NCI-H1436 treated with DMSO at 0.1 percent for 48 hours (cell line): ENCODE data around the gene POC1A.

ENCODE experiments used
- DNase-seq: peaks from one replicate; lab custom pipeline; 2025; lab: John Stamatoyannopoulos, UW

POC1A gene

DNA sequence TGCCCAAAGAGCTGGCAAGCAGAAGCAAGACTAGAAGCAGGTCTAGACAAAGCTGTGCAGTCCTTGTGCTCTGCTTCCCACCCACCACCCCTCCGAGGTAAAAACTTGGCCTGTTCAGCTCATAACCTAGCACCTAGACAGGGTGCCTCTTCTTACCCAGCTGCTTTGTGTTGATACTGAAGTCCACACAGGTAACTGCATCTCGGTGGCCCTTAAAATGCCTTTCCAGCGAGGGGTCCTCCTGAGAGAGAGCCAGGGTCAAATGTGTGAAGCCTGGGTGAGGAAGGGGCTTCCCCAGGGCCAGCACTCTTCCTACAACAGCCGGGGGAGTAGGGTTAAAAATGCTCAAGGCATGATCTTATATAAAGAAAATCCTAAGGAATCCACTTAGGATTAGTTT, 3.4 kb downstream of the POC1A start:
- DNase-seq, result no peak

DNA sequence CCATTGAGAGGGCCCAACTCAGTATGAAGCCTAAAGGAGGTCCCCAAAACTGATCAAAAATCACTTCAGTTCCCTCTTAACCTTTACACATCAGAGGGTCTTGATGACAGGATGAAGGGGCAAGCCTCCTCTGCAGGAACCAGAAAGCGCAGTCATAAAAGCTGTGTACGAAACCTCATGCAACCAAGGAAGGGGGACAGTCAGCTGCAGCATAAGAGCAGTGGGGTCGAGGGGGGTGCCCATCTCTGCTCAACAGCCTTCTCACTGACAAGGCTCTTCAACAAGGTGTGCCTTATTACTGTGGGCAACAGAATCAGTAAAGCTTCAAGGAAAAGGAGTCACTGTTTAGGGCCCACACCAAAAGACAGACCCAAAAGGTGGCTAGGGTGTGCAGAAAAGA, 3.9 kb downstream of the POC1A start:
- DNase-seq, result no peak

- DNase-seq, result no peak
These were observed 4.5 kb downstream of the POC1A start for GRCh38 chr3:52149726-52150125.

DNA sequence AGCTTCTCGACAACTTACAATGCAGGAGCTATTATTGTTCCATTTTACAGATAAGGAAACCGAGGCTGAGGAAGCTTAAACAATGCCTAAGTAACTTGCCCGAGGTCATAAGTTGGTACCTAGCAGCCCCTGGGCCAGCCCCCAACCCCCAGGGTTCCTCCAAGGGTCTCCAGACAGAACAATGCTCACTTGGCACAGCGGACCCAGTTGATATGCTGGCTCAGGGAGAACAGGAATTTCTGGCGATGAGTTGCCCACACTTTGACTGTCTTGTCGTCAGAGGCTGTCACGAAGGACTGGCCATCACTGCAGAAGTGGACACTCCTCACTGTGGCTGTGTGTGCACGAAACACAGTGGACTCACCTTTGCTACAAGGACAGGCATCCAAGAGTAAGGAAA, 5.2 kb downstream of the POC1A start:
- no peak for DNase-seq

- DNase-seq, result no peak
These were observed 6.4 kb downstream of the POC1A start for GRCh38 chr3:52147804-52148203.

DNA sequence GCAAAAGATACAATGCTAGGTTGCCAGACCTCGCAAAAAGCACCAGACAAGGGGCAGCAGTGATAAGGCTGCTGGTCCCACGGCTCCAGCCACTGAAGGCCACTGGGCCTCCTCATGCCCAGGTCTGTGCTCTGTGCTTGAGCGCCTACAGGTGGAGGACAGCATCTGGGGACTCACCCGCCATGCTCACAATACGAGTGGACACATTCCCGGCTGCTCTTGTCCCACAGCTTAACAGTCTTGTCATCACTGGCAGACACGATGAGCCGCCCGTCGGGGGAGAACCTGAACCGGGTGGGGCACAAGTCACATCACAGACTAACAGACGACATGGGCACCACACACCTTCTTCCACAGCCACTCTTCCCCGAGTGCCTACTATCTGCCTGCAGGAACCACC, 7.4 kb downstream of the POC1A start:
- no peak for DNase-seq

GRCh38 chr3:52146189-52146588, 8.0 kb downstream of the POC1A start:
- DNase-seq, result no peak

GRCh38 chr3:52145736-52146110, 8.5 kb downstream of the POC1A start:
- DNase-seq, result no peak

GRCh38 chr3:52144796-52145735, 9.2 kb downstream of the POC1A start:
- DNase-seq, result no peak

- no peak for DNase-seq
These were observed 10.0 kb downstream of the POC1A start for GRCh38 chr3:52144034-52144795.

GRCh38 chr3:52143616-52144015, 10.6 kb downstream of the POC1A start:
- DNase-seq, result no peak

GRCh38 chr3:52143156-52143555, 11.1 kb downstream of the POC1A start:
- no peak for DNase-seq

DNA sequence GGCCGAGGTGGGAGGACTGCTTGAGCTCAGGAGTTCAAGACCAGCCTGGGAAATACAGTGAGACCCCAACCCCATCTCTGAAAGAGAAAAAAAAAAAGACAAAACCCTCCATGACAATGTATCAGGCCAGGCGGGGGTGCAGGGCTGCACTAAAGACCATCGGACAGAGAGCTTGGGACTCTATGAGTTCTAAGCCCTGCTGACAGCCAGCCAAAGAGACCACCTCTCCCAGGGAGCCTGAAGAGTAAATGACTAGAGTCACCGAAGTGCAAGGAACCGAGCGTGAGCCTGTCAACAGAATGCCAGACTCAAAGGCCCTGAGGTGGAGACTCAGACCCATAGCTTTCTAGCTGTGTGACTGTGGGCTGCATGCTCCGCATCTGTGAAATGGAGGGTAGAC, 12.5 kb downstream of the POC1A start:
- no peak for DNase-seq

DNA sequence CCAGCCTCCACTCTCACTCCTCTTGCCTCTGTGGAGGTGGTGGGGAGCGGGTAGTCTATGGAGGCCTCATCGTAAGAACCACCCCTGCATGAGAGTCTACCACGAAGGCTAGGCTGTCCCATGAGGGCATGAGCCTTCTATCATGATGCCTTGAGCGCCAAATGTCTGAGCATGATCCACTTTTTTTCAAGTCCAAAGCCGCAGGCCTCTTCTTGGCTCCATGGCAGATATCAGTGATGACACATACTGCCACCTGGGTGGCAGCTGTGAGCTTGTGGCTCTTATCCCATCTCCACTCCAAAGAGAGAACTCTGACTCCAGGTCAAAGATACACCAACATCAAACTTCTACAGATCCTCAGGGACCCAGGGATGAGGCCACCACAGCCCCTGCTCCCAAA, 13.5 kb downstream of the POC1A start:
- no peak for DNase-seq

DNA sequence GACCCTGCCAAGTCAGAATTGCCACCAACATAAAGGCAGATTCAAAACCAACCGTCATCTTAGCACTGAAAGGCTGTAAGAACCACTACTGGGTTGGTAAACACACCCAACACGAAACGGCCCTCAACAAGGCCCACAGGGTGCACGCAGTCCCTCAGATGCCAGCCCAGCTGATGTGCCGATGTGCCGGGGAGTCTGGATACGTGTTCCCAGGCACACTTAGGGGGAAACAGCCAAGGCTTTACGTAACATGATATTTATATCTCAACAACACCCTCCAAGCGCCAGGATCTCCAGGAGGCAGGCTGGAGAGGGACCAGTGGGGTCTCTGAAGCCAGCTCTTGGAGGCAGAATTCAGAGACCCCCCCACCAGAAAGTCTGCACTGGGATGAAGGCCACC, 14.2 kb downstream of the POC1A start:
- no peak for DNase-seq

- no peak for DNase-seq
These were observed 16.9 kb downstream of the POC1A start for GRCh38 chr3:52137311-52137710.

DNA sequence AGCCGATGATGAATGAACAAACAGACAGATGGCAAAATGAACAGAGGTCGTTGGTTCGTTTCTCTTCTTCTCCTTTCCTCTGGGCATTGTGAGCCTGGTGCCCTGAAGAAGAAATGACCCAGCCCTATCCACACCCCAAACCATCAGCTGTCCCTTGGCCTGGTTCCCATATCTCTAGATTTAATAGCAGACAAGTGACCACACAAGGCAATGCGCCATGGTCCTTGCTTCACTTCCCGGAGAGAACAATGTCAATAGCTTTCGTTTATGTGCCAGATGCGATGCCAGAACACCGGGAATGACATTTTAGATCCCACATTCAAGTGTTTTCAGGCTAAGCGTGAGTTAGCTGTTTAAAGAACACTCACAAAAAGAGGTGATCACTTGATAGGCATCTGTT, 17.7 kb downstream of the POC1A start:
- DNase-seq, result no peak

DNA sequence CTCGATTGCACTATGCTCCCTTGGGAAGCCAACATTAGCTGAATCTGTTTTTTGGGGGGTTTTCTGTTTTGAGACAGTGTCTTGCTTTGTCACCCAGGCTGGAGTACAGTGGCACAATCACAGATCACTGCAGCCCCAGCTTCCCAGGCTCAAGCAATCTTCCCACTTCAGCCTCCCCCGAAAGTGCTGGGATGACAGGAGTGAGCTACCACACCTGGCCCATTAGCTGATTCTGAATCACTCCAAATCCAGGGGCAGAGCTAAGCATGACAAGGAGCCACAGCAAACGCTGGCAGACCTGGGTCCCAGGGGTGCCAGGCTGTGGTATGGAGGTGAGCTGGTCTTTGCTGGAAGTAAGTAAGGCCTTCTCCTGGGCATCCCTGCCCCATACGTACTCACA, 18.9 kb downstream of the POC1A start:
- no peak for DNase-seq

- no peak for DNase-seq
These were observed 19.5 kb downstream of the POC1A start for GRCh38 chr3:52134761-52135160.

GRCh38 chr3:52132930-52133329, 21.3 kb downstream of the POC1A start:
- DNase-seq, result no peak

- DNase-seq, result no peak
These were observed 22.2 kb downstream of the POC1A start for GRCh38 chr3:52132041-52132440.

DNA sequence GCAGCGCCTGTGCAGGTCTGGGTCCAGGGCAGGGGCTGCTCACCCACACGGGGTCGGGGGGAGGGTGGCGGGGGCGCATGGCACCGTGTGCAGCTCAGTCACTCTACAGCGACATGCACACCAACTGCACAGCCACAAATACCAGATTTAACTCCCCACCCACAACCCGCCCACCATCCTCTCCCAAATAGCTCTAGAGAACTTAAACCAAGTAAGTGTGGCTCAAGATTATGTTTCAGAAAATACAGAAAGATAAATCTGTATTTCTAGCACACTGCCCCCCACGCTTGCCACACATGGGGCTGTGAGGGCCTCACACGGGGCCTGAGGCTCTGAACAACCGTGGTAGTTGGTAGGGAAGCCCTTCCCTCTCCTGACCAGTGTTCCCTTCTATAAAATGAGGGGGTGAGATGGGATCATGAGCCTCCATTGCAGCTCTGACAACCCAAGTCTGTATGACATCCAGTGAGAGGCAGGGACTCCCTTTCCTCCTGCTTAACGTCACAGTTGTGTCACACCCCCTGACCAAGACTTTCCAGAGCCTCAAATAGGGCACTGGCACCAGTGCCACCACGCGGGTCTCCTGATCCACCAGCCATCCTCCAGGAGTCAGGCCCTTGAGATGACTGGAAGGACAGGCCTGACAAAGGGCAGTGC, 23.1 kb downstream of the POC1A start:
- DNase-seq, result no peak
